Naive thymus-derived CD4-positive, alpha-beta T cell (primary cell): ENCODE results near the gene GPC1. TPM values are rescaled to one million over a fixed set of nuclear protein-coding genes. Genes with fewer than 3 reads are reported as not detected.

Source experiments
- ATAC-seq: fragments of 150-1000 bp; cut with Tn5 transposase; 2 replicates; pipeline ENCODE4 v1.10.0; 2021; ENCODE audit warnings: mild to moderate bottlenecking, moderate library complexity
- CTCF ChIA-PET: fragments of 350-600 bp; sonication (Branson Sonifier 250); formaldehyde crosslinking; loops from one replicate; lab custom pipeline; 2021; ENCODE audit warnings: antibody characterized with exemption; lab: Charles Lee
- POLR2A ChIA-PET: fragments of 350-600 bp; sonication (Branson Sonifier 250); formaldehyde crosslinking; loops from one replicate; lab custom pipeline; 2021; ENCODE audit warnings: antibody characterized with exemption, inconsistent platforms; lab: Charles Lee
- DNase-seq, 9 donors: peaks; one replicate each; pipeline versions ENCODE4 v3.0.0 to v3.0.0-alpha.2; 2020 to 2022; ENCODE audit warnings: mixed read lengths in 1 of 9
- H3K27ac ChIP-seq: one replicate; pipeline ENCODE4 v1.7.0; 2013; ENCODE audit warnings: mild to moderate bottlenecking, low read depth, low read length, moderate library complexity
- H3K27me3 ChIP-seq, 2 donors: one replicate each; pipeline ENCODE4 v1.7.0; 2013; ENCODE audit warnings: low read length in 2 of 2, mild to moderate bottlenecking in 2 of 2, moderate library complexity in 2 of 2; ENCODE audit not compliant: control insufficient read depth in 2 of 2, insufficient read depth in 2 of 2
- H3K36me3 ChIP-seq, 3 experiments: 1 replicate in 2 of 3; 2 replicates in 1 of 3; pipeline ENCODE4 v1.7.0; 2013; ENCODE audit warnings: low read length in 3 of 3, mild to moderate bottlenecking in 3 of 3, moderate library complexity in 1 of 3; ENCODE audit not compliant: insufficient read depth in 3 of 3, control insufficient read depth in 2 of 3
- H3K4me1 ChIP-seq, 2 donors: one replicate each; pipeline ENCODE4 v1.7.0; 2013; ENCODE audit warnings: low read length in 2 of 2, mild to moderate bottlenecking in 2 of 2, moderate library complexity in 1 of 2; ENCODE audit not compliant: control insufficient read depth in 2 of 2, insufficient read depth in 2 of 2
- H3K4me3 ChIP-seq: 2 replicates; pipeline ENCODE4 v1.7.0; 2013; ENCODE audit warnings: mild to moderate bottlenecking, low read length
- H3K9me3 ChIP-seq, 3 experiments: 1 replicate in 2 of 3; 2 replicates in 1 of 3; pipeline ENCODE4 v1.7.0; 2013; ENCODE audit warnings: low read length in 3 of 3; ENCODE audit not compliant: control insufficient read depth in 2 of 3
- H3K27ac Mint-ChIP-seq, 9 donors: one replicate each; pipeline ENCODE4 v1.8.0; 2020 to 2022; ENCODE audit warnings: mixed read lengths in 9 of 9, mild to moderate bottlenecking in 8 of 9, moderate library complexity in 5 of 9, inconsistent platforms in 2 of 9
- H3K27me3 Mint-ChIP-seq, 5 donors: one replicate each; pipeline ENCODE4 v1.8.0; 2021 to 2022; ENCODE audit warnings: mixed read lengths in 5 of 5, mild to moderate bottlenecking in 1 of 5
- H3K36me3 Mint-ChIP-seq, 5 donors: one replicate each; pipeline ENCODE4 v1.8.0; 2020 to 2022; ENCODE audit warnings: mixed read lengths in 5 of 5, mild to moderate bottlenecking in 3 of 5, inconsistent platforms in 1 of 5
- H3K4me1 Mint-ChIP-seq, 7 donors: one replicate each; pipeline ENCODE4 v1.8.0; 2020 to 2022; ENCODE audit warnings: mixed read lengths in 7 of 7, mild to moderate bottlenecking in 3 of 7, inconsistent platforms in 1 of 7
- H3K4me3 Mint-ChIP-seq, 10 donors: one replicate each; pipeline ENCODE4 v1.8.0; 2020 to 2022; ENCODE audit warnings: mild to moderate bottlenecking in 10 of 10, mixed read lengths in 10 of 10, moderate library complexity in 6 of 10, inconsistent platforms in 2 of 10
- H3K9me3 Mint-ChIP-seq, 11 donors: one replicate each; pipeline ENCODE4 v1.8.0; 2020 to 2022; ENCODE audit warnings: mixed read lengths in 11 of 11, mild to moderate bottlenecking in 4 of 11, inconsistent platforms in 1 of 11, moderate library complexity in 1 of 11
- intact Hi-C, 2 donors: fragments of 100-400 bp; cut with micrococcal nuclease; formaldehyde crosslinking; loops; one replicate each; pipeline ENCODE4 v1.15.1; 2023
- polyA plus RNA-seq, 2 donors: library from polyadenylated mRNA; unstranded; fragments of 300-500 nt; fragmentation: Illumina TruSeq; gene quantifications; one replicate each; pipeline ENCODE4 v1.2.3, GENCODE V29; 2021
- total RNA-seq, 6 experiments: library from RNA in 5 of 6; stranded (reverse) in 5 of 6; gene quantifications; 1 replicate in 5 of 6; 2 replicates in 1 of 6; pipeline ENCODE4 v1.2.3 and lab custom pipeline; 2021 to 2026

The GPC1 gene
- total and polyA plus RNA-seq, 7 experiments from 2014 or later, result 0.08 to 4.5 (median 0.68) TPM; not detected in 1

DNA sequence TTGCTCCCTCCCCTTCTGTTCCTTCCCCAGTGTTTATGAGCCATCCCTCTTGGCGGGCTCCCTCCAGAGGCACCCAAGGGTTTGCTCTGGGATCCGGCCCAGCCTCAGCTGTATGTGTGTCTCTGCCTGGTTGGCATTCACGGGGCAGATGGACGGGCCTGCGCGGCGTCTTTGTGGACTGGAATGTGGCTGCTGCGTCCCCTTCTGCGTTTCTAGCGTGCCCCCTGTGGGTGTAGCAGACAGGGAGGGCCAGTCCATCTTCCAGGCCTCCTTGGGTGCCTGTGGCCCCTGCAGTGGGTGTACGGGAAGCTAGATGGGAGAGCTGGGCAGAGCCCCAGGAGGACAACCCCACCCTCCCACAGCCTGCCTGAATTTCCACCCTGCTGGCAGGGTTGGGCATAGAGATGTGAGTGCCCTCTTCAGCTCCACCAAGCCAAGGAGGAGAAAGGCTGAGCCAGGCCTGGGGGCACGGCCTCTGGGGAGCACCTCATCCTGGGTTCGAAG, 15.7 kb downstream of the GPC1 start:
- Mint-ChIP-seq H3K36me3 (no peaks in the 10 kb centered on the region), H3K27ac (peak overlapping the region in 1 of 9 donors; percentile 37), H3K4me1 (peaks cover 0 to 16% (median 9%) of the 10 kb centered on the region in 7 donors), H3K4me3 (peak overlapping the region in 6 of 10 donors; percentile 6 to 83 (median 48)), H3K9me3 (peaks cover 0 to 3% (median 0%) of the 10 kb centered on the region in 11 donors), H3K27me3 (peaks cover 37 to 61% (median 42%) of the 10 kb centered on the region in 5 donors)
- H3K4me3 ChIP-seq, result no peak overlapping the region
- peaks cover 0 to 19% of the 10 kb centered on the region in 2 donors for H3K27me3 ChIP-seq
- no peaks in the 10 kb centered on the region for H3K9me3 ChIP-seq
- no peak for ATAC-seq
- POLR2A ChIA-PET, result no interaction called here
- no peak overlapping the region for H3K27ac ChIP-seq
- intact Hi-C loops, result no loop called here
- CTCF ChIA-PET, result no interaction called here
- H3K36me3 ChIP-seq, result no peaks in the 10 kb centered on the region
- peak in 1 of 9 donors; percentile 7 for DNase-seq
- no peaks in the 10 kb centered on the region for H3K4me1 ChIP-seq

DNA sequence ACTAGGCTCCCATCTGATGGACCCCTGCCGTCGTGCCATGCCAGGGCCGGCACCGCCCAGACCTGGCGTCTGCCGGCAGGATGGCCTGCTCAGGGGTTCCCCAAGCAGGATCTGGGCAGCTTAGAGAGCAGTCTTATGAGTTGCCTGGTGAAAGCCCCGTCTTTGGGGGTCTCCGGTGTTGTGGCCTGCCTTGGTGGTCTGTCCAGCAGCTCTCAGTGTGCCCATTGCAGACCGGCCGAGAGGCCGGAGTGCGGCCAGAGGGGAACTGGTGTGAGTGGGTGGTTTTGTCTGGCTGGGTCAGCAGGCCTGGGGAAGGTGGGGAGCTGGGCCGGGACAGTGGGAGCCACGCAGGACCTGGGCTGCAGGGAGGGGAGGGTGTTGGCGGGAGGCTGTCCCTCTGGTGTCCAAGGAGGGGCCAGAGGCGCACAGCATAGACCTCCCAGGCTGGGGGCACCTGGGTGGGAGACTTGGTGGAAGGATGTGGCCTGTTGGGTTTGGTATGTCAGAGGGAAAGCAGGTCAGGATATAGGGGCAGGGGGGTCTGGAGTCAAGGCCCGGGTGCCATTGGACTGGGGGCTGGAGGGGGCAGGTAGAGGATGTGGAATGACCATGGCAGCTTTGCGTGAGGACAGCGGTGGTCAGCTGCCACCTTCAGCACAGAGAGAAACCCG, 16.5 kb downstream of the GPC1 start:
- peaks cover 0 to 16% (median 9%) of the 10 kb centered on the region in 7 donors for H3K4me1 Mint-ChIP-seq
- Histone ChIP-seq H3K4me3 (no peak overlapping the region), H3K4me1 (no peaks in the 10 kb centered on the region), H3K9me3 (no peaks in the 10 kb centered on the region), H3K27ac (no peak overlapping the region), H3K27me3 (peaks cover 0 to 19% of the 10 kb centered on the region in 2 donors), H3K36me3 (no peaks in the 10 kb centered on the region)
- intact Hi-C loops, result no loop called here
- DNase-seq (peak in 1 of 9 donors; percentile 4), ATAC-seq (no peak)
- ChIA-PET POLR2A (no interaction called here), CTCF (no interaction called here)
- H3K27me3 Mint-ChIP-seq, result peaks cover 37 to 61% (median 43%) of the 10 kb centered on the region in 5 donors
- H3K36me3 Mint-ChIP-seq, result no peaks in the 10 kb centered on the region
- H3K9me3 Mint-ChIP-seq, result peaks cover 0 to 3% (median 0%) of the 10 kb centered on the region in 11 donors
- H3K27ac Mint-ChIP-seq, result peak overlapping the region in 1 of 9 donors; percentile 55
- peak overlapping the region; percentile 25 to 83 (median 57) for H3K4me3 Mint-ChIP-seq

- peaks cover 37 to 59% (median 43%) of the 10 kb centered on the region in 5 donors for H3K27me3 Mint-ChIP-seq
- H3K4me1 Mint-ChIP-seq, result peaks cover 0 to 16% (median 9%) of the 10 kb centered on the region in 7 donors
- Histone ChIP-seq H3K4me3 (no peak overlapping the region), H3K27ac (no peak overlapping the region), H3K9me3 (no peaks in the 10 kb centered on the region), H3K27me3 (peaks cover 0 to 19% of the 10 kb centered on the region in 2 donors), H3K4me1 (no peaks in the 10 kb centered on the region), H3K36me3 (no peaks in the 10 kb centered on the region)
- peak overlapping the region in 7 of 10 donors; percentile 27 to 83 (median 70) for H3K4me3 Mint-ChIP-seq
- H3K27ac Mint-ChIP-seq, result no peak overlapping the region
- ATAC-seq, result peak; percentile 15
- CTCF ChIA-PET, result no interaction called here
- intact Hi-C loops, result no loop called here
- POLR2A ChIA-PET, result no interaction called here
- H3K9me3 Mint-ChIP-seq, result peaks cover 0 to 3% (median 0%) of the 10 kb centered on the region in 11 donors
- H3K36me3 Mint-ChIP-seq, result no peaks in the 10 kb centered on the region
- DNase-seq, result peak in 2 of 9 donors; percentile 5 to 6
Measured at GRCh38 chr2:240452462-240453256, 17.2 kb downstream of the GPC1 start.

- POLR2A ChIA-PET, result no interaction called here
- Mint-ChIP-seq H3K9me3 (peaks cover 0 to 3% (median 0%) of the 10 kb centered on the region in 11 donors), H3K27me3 (peaks cover 37 to 52% (median 43%) of the 10 kb centered on the region in 5 donors), H3K36me3 (no peaks in the 10 kb centered on the region), H3K4me1 (peaks cover 0 to 16% (median 9%) of the 10 kb centered on the region in 7 donors), H3K4me3 (peak overlapping the region in 9 of 10 donors; percentile 58 to 85 (median 82)), H3K27ac (peak overlapping the region in 1 of 9 donors; percentile 33)
- DNase-seq (peak in 1 of 9 donors; percentile 3), ATAC-seq (no peak)
- Histone ChIP-seq H3K4me3 (no peak overlapping the region), H3K36me3 (no peaks in the 10 kb centered on the region), H3K27me3 (peaks cover 0 to 19% of the 10 kb centered on the region in 2 donors), H3K9me3 (no peaks in the 10 kb centered on the region), H3K27ac (no peak overlapping the region), H3K4me1 (no peaks in the 10 kb centered on the region)
- CTCF ChIA-PET, result interaction anchor here (0.5 kb wide), 1 partner anchor 58 kb away, joined by 3 read pairs; no protein-coding TSS in a partner anchor
- intact Hi-C loops, result no loop called here
Measured at GRCh38 chr2:240453461-240454105, 18.1 kb downstream of the GPC1 start.

- H3K4me3 ChIP-seq, result no peak overlapping the region
- ChIA-PET POLR2A (no interaction called here), CTCF (interaction anchor here (0.5 kb wide), 1 partner anchor 59 kb away, joined by 3 read pairs; no protein-coding TSS in a partner anchor)
- H3K27ac ChIP-seq, result no peak overlapping the region
- peak overlapping the region in 9 of 10 donors; percentile 58 to 85 (median 82) for H3K4me3 Mint-ChIP-seq
- DNase-seq (no peak), ATAC-seq (no peak)
- peaks cover 37 to 52% (median 43%) of the 10 kb centered on the region in 5 donors for H3K27me3 Mint-ChIP-seq
- peak overlapping the region in 1 of 9 donors; percentile 33 for H3K27ac Mint-ChIP-seq
- H3K36me3 ChIP-seq, result no peaks in the 10 kb centered on the region
- H3K9me3 ChIP-seq, result no peaks in the 10 kb centered on the region
- H3K27me3 ChIP-seq, result peaks cover 0 to 19% of the 10 kb centered on the region in 2 donors
- H3K9me3 Mint-ChIP-seq, result peaks cover 0 to 3% (median 0%) of the 10 kb centered on the region in 11 donors
- intact Hi-C loops, result no loop called here
- no peaks in the 10 kb centered on the region for H3K36me3 Mint-ChIP-seq
- H3K4me1 ChIP-seq, result no peaks in the 10 kb centered on the region
- peaks cover 0 to 16% (median 9%) of the 10 kb centered on the region in 7 donors for H3K4me1 Mint-ChIP-seq
Measured at GRCh38 chr2:240454106-240454901, 18.8 kb downstream of the GPC1 start.
